SHP77 treated with DMSO at 0.1 percent for 48 hours (cell line): ENCODE measurements around the gene GSC2.
A peak's percentile ranks its signal among the peaks of the same experiment; 100 is the strongest.

ENCODE experiments used
- DNase-seq: peaks from one replicate; lab custom pipeline; 2025; lab: John Stamatoyannopoulos, UW

The GSC2 gene

DNA sequence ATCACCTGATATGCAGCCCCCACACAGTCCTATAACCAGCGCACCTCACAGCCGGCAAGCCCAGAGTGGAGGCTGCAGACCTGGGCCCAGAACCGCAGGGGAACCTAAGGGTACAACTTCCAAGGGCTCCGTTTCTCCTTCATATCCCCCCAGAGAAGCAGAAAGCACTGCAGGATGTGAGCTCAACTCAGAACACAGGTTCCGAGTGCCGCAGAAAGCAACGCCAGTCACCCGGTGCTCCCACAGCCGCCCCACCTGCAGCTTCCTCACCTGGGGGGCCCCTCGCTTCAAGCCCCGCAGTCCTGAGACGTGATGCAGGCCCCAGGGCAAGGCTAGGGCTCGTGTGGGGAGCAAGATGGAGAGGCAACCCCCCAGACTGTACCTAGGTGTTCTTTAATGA lies 16.5 kb downstream of the GSC2 start:
- no peak for DNase-seq

GRCh38 chr22:19132693-19133400 lies 17.2 kb downstream of the GSC2 start:
- no peak for DNase-seq

- no peak for DNase-seq
Measured at GRCh38 chr22:19132153-19132552, 17.9 kb downstream of the GSC2 start.

GRCh38 chr22:19131685-19132015 lies 18.4 kb downstream of the GSC2 start:
- DNase-seq: no peak

DNA sequence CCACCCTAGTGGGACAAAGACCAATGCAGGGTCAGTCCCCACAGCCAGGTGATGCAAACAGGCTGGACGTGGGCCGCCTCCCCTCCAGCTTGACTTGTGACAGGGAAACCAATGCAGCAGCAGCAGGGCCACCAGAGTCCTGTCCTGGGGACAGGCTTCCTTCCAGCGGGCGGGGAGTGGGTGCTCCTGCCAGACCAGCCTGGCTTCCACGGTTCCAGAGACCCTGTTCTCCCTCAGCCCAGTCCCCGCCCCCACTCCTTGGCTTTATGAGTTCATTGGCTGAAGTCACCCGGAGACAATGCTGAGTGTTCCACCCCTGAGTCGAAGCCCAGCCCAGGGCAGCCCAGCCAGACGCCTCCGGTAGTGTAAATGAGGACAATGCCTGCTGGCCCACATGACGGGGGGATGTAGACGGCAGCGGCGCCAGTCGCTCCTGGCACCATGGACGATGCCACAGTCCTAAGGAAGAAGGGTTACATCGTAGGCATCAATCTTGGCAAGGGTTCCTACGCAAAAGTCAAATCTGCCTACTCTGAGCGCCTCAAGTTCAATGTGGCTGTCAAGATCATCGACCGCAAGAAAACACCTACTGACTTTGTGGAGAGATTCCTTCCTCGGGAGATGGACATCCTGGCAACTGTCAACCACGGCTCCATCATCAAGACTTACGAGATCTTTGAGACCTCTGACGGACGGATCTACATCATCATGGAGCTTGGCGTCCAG lies 19.0 kb downstream of the GSC2 start, which contains the start of gene TSSK2:
TSS of gene TSSK2 (plus strand) at position 350 of the 726 bp plus-strand sequence. CDS start at position 442, 92 bp downstream.
- no peak for DNase-seq

GRCh38 chr22:19129871-19130270 lies 20.2 kb downstream of the GSC2 start:
- no peak for DNase-seq

DNA sequence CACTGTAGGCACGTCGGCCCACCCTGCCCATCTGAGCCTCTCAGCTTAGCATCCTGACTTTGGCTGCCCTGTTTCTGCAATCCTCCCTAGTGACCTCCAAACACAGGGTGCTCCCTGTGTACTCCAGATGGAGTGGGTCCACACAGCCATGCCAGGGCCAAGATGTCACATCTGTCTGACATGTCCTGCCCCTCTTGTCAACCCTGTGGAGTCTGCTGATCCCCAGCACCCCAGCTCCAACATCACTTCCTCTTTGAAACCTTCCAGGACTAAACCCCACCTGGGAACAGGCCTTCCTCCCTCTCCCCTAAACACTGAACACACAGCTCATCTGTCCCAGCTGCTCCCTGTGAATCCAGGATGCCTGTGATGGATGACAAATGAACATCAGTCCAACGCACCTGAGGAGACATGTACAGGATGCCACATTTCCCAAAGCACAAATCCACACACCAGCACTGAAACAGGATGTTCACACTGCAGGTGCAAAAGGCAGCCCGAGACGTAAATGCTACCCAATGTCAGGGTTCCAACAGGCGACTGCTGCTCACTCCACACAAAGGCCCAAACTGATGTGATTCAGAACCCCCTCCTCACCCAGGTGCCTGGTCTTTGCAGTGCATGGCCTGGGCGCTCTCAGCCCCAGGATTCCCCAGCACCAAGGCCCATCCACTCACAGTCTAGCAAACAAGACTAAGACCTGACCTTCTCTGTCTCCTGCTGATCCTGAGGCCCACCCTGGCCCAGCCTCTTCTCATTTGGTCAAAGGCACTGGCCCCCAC lies 21.0 kb downstream of the GSC2 start:
- no peak for DNase-seq

DNA sequence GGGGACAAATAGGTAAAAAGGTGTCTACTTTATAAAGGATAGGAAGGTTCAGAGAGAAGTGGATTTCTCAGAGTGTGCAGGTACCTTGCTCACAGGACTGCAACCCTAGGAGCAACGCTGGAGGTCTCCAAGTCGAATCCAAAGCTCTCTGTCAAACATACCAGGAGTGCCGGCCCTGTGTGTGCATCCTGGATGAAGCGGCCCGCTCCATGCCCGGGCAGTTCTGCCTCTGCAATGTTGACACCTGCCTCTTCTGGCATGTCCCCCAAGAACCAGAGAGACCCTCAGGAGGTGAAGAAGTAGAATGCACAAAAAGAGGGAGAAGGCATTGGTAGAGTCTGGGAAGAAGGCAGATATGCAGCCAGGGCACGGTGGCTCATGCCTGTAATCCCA lies 22.1 kb downstream of the GSC2 start:
- DNase-seq: no peak

DNA sequence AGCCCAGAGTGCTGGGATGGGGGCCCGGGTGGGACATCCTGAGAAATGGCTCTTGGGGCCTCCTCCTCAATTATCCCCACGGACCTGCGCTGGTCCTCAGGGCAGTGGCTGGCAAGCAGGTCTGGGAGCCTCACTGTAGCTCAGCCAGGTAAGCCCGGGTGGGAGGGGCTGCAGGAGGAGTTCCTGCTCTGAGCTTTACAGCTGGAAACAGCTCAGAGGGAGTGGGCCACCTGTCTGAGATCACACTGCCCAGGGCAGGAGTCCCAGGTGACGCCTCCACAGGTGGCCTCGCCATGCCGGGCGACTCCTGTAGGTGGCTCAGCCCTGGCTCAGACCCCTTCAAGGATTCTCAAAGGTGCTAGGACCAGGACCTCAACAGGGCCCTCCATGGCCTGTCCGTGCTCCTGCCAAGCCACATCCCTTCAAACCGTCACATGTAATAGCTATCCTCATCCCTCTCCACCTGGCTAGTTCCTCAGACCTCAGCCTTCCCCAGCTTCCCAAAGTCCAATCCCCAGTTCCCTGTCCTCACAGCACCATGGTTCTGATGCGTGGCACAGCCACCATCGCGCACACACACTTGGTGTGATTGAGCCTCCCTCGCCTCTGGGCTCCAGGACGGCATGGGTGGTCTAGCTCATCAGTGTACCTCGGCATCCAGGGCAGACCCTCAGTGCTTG lies 22.6 kb downstream of the GSC2 start:
- DNase-seq: no peak

DNA sequence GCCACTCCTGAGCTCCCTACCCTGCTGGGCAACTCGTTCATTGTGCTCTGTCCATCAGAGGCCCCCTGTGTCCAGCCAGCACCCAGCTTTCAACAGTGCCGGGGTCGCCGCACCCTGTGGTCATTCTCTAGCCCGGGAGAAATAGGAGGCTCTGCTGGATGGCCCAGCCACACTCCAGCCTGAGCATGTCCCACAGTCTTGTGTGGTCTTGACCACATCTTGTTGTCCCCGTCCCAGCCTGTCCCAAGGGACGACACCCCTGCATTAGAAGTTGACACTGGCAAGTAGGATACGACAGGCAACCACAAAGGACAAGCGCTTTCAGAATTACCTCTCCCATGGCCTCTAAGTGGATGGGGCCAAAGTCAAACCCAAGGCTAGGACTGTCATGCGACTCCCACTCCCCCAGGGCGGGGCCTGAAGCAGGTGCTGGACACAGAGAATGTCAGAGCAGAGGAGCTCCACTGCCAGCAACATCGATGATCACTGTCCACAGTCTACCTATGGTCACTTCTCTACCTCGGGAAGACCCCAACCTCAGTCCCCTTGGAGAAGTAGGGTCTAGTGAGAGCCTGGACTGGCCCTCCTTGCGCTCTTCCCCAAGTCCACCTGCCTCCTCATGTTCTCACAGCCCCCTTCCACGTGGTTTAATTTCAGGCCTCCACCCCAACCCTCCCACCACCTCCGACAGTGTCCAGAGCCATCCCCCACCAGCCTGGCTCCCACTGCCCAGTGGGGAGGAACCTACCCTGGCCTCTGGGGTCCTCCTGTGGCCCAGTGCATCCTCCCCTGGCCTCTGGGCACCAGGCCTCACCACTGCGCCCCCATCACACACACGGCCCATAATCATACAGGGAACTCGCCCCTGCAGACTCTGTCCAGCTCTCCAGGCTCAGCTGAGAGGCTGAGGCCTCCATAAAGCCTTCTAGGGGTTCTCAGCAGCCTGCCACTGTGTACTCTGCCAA lies 23.5 kb downstream of the GSC2 start:
- DNase-seq: no peak

DNA sequence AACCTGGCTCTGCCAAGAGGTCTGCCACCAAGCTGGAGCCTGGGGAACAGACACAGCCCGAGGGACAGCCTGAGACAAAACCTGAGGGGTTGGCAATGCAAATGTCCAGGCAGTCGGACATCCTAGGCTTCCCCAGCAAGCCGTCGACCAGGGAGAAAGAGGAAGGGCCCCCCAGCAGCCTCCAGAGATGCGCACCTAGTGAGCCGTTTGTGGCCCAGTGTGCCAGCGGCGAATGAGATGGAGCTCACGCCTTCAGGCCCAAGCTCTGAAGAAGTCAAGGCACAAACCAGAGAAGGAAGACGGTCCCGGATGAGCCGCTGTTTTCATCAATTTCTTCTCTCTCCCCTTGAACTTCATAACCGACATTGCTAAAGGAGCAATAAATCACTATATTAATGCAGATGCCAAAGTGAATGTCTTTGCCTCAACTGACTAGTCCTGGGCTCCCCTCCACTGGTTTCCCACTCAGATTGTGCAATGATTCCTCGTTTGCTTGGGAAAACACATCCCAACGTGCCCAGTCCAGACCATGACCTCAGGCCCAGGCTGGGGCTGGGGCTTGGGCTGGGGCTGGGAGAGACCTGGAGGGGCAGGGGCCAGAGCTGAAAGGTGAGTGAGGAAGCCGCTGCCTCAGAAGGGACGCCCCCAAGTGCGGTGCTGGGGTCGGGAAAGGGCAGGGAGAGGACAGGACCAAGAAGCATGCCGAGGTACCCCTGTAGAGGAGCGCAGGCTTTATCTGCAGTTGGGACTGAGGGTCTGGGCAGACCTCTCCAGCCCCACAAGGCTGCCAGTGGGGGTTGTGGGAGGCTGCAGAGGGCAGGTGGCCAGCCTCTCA lies 24.4 kb downstream of the GSC2 start:
- no peak for DNase-seq

DNA sequence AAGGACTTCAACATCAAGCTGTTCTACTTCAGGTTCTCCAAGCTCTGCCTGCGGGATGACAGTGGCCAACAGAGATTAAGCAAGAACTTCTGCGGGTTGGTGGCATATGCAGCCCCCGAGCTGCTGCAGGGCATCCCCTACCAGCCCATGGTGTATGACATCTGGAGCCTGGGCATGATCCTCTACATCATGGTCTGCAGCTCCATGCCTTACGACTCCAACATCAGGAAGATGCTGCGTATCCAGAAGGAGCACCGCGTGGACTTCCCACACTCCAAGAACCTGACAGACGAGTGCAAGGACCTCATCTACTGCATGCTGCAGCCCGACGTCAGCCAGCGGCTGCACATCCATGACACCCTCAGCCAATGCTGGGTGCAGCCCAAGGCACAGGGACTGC lies 25.1 kb downstream of the GSC2 start:
- no peak for DNase-seq

DNA sequence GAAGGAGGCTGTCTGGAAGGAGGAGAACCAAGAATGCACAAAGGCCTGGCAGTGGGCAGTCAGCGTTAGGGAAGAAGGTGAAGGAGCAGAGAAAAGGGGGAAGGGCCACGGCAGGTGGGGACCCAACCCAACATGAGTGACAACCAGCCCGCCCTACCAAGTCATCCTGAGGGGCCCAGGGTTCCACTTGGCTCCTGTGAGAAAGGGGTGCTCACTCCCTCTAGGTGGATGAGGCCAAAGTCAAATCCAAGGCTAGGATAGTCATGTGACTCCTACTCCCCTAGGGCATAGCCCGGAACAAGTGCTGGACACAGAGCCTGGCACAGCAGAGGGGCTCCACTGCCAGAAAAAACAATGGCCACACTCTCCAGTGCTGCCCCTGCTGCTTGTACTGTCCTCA lies 25.7 kb downstream of the GSC2 start:
- no peak for DNase-seq

DNA sequence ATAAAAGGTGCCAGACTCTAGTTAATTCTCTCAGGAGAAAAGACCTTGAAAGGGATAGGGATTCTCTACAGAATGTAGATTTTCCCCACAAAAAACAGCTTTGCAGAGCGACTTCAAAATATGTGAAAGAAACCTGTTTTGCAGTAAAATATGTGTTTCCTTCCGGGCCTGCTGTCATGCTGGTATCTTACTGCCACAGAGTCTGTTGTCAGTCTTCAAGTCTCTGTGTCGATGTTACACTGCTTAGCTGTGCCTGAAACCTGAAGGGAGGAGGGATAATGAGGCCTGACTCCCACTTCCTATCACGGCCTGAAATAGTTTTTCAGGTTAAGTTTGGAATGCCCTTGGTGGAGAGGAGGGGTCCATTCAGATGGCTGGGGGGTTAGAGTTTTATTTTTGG lies 26.2 kb downstream of the GSC2 start:
- no peak for DNase-seq

DNA sequence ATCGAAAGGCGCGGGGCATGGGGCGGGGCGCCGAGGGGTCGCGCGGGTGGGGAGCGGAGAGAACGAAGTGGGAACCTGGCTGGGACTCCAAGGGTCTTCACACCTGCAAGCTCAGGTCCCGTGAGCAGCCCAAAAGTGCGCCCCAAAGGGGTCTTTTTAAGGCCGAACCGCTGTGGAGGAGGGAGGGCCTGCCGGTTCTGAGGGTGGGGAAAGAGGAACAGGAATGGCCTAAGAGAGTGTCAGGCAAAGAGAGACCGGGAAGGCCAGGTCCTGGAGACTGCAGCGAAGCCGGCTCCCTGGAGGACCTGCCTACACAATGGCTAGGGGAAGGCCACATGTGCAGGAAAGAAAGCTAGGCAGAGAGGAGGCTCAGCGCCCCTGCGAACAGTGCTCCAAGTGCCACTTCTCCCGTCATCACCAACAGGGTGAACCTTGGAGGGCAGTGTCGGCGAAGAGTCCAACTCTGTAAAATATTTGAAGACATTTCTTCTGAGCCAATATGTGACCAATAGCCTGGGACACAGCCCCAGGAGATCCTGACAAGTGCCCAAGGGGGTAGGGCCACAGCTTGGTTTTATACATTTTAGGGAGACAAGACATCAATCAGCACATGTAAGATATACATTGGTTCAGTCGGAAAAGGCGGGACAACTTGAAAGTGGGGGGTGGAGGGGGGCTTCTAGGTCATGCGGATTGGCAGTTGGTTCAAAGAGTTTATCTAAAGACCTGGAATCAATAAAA lies 27.2 kb downstream of the GSC2 start:
- DNase-seq: peak; percentile 11

DNA sequence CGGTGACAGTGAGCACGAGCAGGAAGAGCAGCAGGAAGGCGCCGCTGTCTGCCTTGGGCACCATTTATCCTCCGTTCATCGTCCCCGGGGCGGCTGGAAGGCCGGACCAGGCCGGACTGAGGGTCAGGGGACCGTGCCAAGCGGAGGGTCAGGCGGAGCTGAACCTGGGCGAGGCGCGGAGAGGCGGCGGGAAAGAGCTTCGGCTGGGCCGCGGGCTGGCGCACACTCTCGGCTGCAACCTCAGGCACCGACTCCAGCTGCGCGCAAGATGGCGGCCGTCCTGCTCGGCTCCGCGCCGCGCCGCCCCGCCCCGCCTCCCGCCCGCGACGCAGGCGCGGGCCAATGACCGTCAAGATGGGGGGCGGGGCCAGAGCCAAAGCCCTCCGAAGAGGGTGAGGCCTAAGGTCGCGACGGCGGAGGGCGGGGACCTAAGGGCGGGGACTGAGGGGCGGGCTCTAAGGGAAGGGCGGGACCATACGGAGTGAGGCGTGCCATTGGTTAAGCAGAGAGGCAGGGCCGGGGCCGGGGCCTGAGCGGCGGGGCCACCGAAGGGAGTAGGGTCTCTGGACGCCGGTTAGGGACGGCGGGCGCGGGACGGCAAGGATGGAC lies 27.8 kb downstream of the GSC2 start, which contains the start of gene DGCR2:
TSS of gene DGCR2 (minus strand) at position 270 of the 609 bp plus-strand sequence. CDS start at position 64, 206 bp downstream.
- peak; percentile 71 for DNase-seq

DNA sequence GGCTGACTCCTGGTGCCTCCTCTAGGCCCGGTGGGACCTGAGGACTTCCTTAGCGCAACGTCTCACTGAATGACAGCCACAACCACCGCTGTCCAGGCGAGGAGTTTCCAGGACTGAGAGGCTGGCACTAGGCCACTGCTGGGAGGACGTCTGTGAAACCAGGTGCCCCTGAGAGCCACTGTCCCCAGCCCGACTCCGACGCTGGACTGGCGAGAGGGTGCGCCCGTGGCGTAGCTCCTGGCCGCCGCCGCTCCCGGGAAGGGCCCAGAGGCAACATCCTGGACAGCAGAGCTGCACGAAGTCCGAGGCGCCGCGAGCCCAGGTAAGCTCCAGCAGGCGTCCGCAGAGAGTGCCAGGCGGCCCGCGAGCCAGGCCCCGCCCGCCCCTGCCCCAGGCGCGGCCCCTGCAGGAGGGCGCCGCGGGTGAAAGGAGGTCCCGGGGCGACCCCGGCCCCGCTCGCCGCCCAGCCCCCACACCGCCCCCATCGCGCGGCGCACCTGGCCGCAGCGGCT lies 28.4 kb downstream of the GSC2 start:
- DNase-seq: peak; percentile 7

GRCh38 chr22:19120829-19121630 lies 29.1 kb downstream of the GSC2 start:
- DNase-seq: no peak
